ENCODE measurements around the gene DBH.
"Not testable (repeated sequence)": the region's sequence is repeated elsewhere in the genome, so short reads cannot be mapped to it uniquely, and the experiment has no call there.

Gene DBH

DNA sequence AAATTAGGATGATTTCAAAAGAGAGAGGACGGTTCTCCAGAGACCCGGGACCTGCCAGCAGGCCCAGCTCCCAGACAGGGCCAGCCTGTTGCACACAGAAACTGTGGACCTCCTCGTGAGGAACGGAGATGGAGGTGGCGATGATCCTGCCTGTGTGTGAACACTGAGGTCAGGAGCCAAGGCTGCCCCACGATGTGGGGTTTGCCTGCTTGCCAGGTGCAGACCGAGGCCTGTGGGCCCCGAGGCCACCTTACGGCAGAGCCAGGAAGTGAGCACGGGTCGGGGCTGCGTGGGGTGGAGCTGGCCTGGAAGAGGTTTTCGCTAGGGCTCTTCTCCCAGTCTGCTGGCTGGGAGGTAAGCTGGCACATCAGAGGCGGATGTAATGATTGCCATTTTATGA is 31.3 kb upstream of the DBH start:
- DNase-seq: no peak

DNA sequence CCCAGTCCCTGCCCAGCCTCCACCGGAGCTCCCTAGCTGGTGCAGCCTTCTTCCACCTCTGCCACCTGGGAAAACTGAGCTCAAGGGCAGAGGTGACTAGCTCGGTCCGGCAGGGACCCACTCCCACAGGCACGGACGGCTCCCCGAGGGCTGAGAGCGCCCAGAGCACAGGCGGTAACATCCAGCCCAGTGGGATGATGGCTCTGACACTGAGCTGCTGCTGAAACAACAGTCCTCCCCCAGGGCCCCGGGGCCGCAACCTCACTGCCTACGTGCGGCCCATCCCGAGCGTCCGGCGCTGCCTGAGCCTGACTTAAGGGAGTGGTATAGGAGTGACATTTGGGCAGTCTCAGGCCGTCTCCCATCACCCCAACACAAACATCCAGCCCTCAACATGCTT is 30.7 kb upstream of the DBH start:
- DNase-seq: no peak

- DNase-seq: no peak
Observed at GRCh38 chr9:133605856-133606707, 30.1 kb upstream of the DBH start.

DNA sequence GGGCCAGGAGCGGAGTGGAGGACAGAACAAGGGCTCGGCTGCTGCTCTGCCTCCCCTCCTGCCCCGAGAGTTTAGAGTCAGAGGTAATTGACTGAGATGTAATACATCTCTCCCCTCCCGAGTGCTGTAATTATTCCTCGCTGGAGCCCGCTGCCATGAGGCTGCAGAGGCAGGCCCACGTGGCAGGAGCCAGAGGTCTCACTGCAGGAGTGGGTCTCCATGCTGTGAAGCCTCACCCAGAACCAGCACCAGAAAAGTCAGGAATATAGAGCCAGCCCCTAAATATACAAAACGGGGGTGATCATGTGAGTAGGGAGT is 29.5 kb upstream of the DBH start:
- no peak for DNase-seq

GRCh38 chr9:133607381-133607780 is 28.8 kb upstream of the DBH start:
- DNase-seq: no peak

GRCh38 chr9:133607976-133608375 is 28.2 kb upstream of the DBH start:
- DNase-seq: no peak

- no peak for DNase-seq
Observed at GRCh38 chr9:133608382-133608781, 27.8 kb upstream of the DBH start.

GRCh38 chr9:133608889-133609288 is 27.3 kb upstream of the DBH start:
- peak; percentile 82 for DNase-seq

GRCh38 chr9:133609311-133610098 is 26.7 kb upstream of the DBH start, which contains the start of gene FAM163B:
TSS of gene FAM163B (minus strand) at chr9:133609389. CDS start at chr9:133580223, 29,166 bp downstream.
- DNase-seq: peak; percentile 82

GRCh38 chr9:133610845-133611244 is 25.3 kb upstream of the DBH start:
- no peak for DNase-seq

DNA sequence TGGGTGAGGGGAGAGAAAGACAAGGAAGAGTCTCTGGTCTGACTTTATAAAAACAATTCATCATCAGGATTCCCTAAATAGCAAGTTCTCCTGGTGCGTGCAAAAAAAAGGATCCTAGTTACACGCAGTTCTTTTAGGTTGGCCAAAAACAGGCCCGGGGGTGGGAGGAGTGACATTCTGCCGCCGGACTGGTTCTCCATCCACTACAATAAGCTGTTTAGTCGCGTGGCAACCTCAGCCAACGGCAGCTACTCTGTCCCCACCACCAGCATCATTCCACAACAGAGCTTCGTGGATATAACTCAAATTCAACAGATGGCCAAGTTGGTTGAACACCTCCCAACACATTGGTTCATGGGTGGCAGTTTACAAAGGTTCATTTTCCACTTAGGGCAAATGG is 24.1 kb upstream of the DBH start:
- no peak for DNase-seq

DNA sequence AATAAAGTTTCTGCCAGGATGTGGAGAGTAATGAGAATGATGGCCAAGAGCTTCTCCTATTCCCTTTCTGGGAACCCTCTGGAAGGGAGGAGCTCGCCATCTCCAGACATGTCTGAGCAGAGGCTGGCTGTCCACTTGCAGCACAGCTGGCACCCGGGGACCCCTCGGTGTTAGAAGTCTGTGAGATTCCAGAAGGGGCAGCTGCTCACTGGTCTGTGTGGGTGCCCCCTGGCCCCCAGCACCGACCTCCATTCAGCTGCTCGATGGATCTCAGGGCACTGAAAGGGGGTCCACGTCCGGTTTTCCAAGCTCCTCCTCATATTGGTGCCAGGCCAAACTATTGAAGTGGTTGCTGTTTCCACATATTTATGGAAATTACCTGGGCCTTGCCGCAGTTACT is 23.3 kb upstream of the DBH start:
- no peak for DNase-seq

- no peak for DNase-seq
Observed at GRCh38 chr9:133613432-133613831, 22.7 kb upstream of the DBH start.

- DNase-seq: no peak
Observed at GRCh38 chr9:133614056-133614455, 22.1 kb upstream of the DBH start.

DNA sequence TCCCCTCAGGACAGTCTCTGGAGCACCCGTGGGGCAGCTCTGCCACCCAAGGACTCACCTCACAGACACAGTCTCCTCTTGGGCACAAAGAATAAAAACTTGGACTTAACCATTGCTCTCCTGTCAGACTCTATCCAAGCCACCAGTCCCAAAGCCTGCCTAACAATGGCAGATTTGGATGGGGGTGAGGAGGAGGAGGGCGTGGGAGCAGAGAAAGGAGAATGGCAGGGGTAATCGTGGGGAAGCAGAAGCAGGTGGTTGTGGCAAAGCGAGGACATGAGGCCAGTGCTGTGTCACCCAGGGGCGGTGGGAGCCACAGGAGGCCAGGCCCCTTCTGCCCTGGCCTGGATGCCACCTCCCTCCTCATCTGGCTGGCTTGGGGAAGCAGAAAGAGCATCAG is 21.5 kb upstream of the DBH start:
- DNase-seq: no peak

DNA sequence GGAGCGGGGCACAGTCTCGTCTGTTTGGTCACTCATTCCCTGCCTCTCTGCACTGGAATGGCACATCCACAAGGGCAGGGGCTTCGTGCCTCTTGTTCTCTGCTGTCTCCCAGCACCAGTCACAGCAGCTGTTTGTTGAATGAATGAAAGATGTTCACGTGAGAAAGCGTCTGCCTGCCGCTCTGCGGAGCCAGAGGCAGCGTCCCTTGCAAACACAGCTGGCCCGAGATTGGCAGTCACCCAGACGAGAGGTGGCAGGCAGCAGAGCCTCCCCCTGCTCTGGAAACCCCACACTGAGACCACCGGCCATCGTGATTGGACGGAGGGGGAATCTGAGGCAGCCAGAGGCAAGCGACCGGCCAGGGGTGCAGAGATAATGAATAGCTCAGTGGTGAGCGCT is 21.0 kb upstream of the DBH start:
- no peak for DNase-seq

DNA sequence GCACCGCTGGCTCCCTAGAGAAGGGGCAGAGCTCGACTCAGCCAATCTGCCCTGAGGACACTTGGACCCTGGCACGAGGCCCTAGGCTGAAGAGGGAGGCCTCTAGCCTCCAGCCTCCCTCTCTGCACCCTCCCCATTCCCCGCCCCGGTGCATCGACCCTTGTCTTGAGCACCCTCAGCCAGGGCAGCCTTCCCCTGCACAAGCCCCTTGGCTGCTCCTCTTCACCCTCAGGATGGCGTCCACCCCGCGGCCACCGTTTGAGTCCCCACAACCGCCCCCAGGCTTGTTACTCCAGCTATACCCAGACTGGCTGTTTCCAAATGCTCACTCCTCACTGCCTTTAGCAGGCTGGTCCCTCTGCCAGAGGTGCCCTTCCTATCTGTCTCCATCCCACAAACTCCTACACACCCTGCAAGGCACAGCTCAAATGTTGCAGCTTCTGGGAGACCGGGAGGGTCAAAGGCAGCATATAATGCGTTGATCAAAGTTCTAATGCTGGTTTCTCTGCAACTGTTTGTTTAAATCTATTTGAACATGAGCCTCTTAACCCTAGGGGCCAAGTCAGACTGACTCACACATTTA is 20.5 kb upstream of the DBH start:
- DNase-seq: no peak

DNA sequence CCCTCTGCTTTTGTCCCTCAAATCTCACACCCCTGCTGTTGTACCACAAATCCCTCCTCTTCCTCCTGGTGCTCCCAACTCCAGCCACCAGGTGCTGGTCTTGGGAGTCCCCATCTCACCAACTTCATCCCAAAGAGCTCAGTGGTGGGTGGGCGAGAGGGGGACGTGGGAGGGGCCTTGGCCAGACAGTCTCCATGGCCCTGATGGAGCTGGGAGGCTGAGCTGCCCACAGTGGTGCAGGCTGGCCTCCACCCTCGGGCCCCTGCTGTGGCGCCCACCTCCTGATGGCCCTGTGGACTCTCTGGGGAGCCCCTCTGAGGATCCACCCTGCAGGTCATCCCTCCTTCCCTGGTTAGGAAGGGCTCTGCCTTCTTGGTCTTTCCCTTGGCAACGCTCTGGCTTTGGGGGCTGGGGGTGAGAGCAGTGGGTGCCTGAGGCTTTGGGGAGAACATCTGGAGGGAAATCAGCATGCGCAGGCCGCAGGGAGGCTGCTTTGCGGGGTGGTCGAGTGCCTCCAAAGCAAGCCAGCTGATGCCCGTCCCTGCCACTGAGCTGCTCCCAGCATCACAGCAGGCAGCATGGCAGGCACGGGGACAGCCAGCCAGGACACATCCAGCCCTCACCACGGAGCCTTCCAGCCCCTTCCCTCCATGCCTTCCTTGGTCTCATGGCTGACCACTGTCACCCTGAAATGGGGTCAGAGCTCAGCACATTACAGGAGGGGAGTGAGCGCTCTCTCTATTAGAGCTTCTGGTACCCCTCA is 19.3 kb upstream of the DBH start:
- no peak for DNase-seq

DNA sequence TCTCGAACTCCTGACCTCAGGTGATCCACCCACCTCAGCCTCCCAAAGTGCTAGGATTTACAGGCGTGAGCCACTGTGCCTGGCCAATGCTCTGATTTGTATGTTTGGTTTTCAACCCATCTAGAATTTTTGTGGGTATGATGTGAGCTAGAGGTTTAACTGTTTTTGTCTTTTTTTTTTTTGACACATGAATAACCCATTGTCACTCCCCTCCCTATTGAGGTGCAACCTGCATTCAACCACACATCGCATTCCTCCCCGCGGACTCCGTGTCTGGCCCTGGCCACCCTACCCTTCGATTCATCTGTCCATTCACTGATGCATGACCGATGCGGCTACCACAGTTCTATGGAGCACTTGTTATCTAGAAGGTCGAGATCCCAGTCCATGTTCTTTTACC is 17.4 kb upstream of the DBH start:
- no peak for DNase-seq

- DNase-seq: no peak
Observed at GRCh38 chr9:133619791-133620190, 16.4 kb upstream of the DBH start.

DNA sequence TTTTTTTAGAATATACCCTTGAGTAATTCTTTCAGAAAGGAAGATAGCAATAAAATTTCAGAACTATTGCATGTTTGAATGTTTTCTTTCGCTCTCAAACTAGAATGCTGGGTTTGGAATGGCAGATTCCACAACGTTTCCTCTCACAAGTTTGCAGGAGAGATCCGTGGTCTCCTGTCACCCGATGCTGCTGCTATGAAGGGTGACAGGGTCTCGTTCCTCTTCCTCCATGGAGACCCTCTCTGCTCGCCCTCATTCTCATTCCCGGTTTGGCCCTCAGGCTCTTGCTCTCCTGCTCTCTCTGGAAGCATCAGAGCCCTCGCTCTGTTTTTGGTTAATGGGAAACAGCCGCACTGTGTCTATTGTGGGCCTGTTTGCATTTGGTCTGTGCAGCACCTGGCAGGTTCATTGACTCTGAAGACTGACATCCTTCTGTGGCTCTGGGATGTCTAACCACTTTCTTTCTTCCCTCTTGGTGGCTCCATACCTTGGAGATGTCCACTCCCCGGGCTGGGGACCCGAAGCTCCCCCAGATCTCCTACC is 14.4 kb upstream of the DBH start:
- DNase-seq: no peak

DNA sequence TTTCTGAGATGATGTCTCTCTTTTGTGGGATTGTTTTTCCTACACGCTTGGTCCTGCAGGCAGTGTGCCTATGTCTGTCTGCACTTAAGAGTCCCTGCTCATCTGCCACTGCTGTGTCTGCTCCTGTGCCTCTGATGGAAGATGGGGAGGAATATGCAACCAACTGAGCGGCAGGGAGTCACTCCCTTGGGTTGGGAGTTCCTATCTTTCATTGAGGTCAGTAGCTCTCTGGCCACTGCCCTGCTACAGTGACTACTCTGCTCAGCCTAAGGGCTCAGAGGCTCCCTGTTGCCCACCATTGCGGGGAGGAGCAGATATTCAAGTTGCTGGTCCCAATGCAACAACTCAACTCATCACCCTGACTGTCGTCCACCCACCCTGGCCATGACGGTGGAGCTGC is 13.6 kb upstream of the DBH start:
- no peak for DNase-seq

- DNase-seq: not testable (repeated sequence)
Observed at GRCh38 chr9:133626008-133626407, 10.2 kb upstream of the DBH start.

Measured in DMS53 (cell line).